K562 (cell line): ENCODE results near the gene CTCFL. TPM values are rescaled to one million over a fixed set of nuclear protein-coding genes. Genes with fewer than 3 reads are reported as not detected.

Experiments
- ATAC-seq: fragments of 200-7000 bp; cut with Tn5 transposase; 3 replicates; pipeline ENCODE4 v1.9.1; 2020; ENCODE audit warnings: moderate library complexity
- BruUV-seq: library from RNA; stranded (reverse); fragments of 400-500 nt; replicated peaks from 2 replicates; lab custom pipeline; 2021; lab: Mats Ljungman, UMichigan
- CTCF ChIA-PET: fragments of 300-600 bp; formaldehyde crosslinking; extraction: SDS; loops from one replicate; lab custom pipeline; 2021; ENCODE audit warnings: low intra/inter-chr PET ratio; lab: Yijun Ruan, JAX
- POLR2A ChIA-PET: fragments of 300-600, 350-650 bp; sonication (Branson Sonifier 250); formaldehyde crosslinking; extraction: SDS; loops from one replicate; lab custom pipeline; 2021; ENCODE audit warnings: antibody characterized with exemption, inconsistent platforms; lab: Yijun Ruan, JAX
- DNase-seq, 4 experiments: peaks; one replicate each; pipeline versions ENCODE4 v3.0.0 to v3.0.0-alpha.2; 2011 to 2018; ENCODE audit warnings: low spot score in 3 of 4, mixed read lengths in 3 of 4; ENCODE audit errors: extremely low read depth in 1 of 4
- FAIRE-seq: peaks from 2 replicates; lab custom pipeline; 2011; peaks lifted over from hg19 to GRCh38; lab: Jason Lieb, UNC
- H2AFZ ChIP-seq: 2 replicates; pipeline ENCODE4 v1.6.0; 2011; ENCODE audit warnings: low read depth, low read length, control low read depth, inconsistent platforms
- H3K27ac ChIP-seq: fragments of 200-600 bp; 3 replicates; pipeline ENCODE4 v1.8.0; 2011; ENCODE audit warnings: low read depth, mild to moderate bottlenecking, control low read depth, inconsistent platforms, low read length, moderate library complexity, mixed read lengths; ENCODE audit errors: extremely low read depth
- H3K27me3 ChIP-seq, 2 experiments: fragments of 300-600 bp in 1 of 2; 2 replicates in 1 of 2; 3 replicates in 1 of 2; pipeline versions ENCODE4 v1.6.0 to v1.8.0; 2011; ENCODE audit warnings: inconsistent platforms in 2 of 2, low read length in 2 of 2, mild to moderate bottlenecking in 1 of 2, mixed read lengths in 1 of 2, moderate library complexity in 1 of 2; ENCODE audit not compliant: control insufficient read depth in 2 of 2, insufficient read depth in 2 of 2
- H3K36me3 ChIP-seq: fragments of 300-600 bp; 3 replicates; pipeline ENCODE4 v1.8.0; 2011; ENCODE audit warnings: mild to moderate bottlenecking, low read length, inconsistent platforms; ENCODE audit not compliant: control insufficient read depth, insufficient read depth
- H3K4me1 ChIP-seq, 2 experiments: fragments of 200-600 bp in 1 of 2; replicated peaks in 1 of 2; 2 replicates in 1 of 2; 3 replicates in 1 of 2; pipeline versions ENCODE4 v1.5.1 to v1.8.0; 2011; ENCODE audit warnings: inconsistent platforms in 2 of 2, low read length in 2 of 2, mild to moderate bottlenecking in 1 of 2, mixed read lengths in 1 of 2, moderate library complexity in 1 of 2; ENCODE audit not compliant: control insufficient read depth in 2 of 2, insufficient read depth in 2 of 2
- H3K4me2 ChIP-seq: 2 replicates; pipeline ENCODE4 v1.6.1; 2011; ENCODE audit warnings: low read length, control low read depth, inconsistent platforms, mixed read lengths; ENCODE audit not compliant: insufficient read depth
- H3K4me3 ChIP-seq: fragments of 200-600 bp; sonication (generic), shearing (Covaris generic); 2 replicates; pipeline ENCODE4 v1.5.1; 2016; ENCODE audit warnings: control low read depth, inconsistent platforms
- H3K79me2 ChIP-seq: fragments of 200-600 bp; 3 replicates; pipeline ENCODE4 v1.8.0; 2011; ENCODE audit warnings: low read length, inconsistent platforms; ENCODE audit not compliant: control insufficient read depth, insufficient read depth
- H3K9ac ChIP-seq, 2 experiments: 2 replicates each; pipeline versions ENCODE4 v1.6.0 to v1.6.1; 2011; ENCODE audit warnings: low read depth in 2 of 2, low read length in 2 of 2, control low read depth in 1 of 2, inconsistent platforms in 1 of 2, mild to moderate bottlenecking in 1 of 2, mixed read lengths in 1 of 2; ENCODE audit not compliant: insufficient read depth in 1 of 2
- H3K9me1 ChIP-seq: one replicate; pipeline ENCODE4 v1.6.0; 2011; ENCODE audit warnings: inconsistent platforms, mild to moderate bottlenecking, low read length, moderate library complexity; ENCODE audit not compliant: control insufficient read depth, insufficient read depth
- H3K9me3 ChIP-seq: replicated peaks from 2 replicates; pipeline ENCODE4 v1.5.1; 2011; ENCODE audit warnings: low read depth, low read length, inconsistent platforms; ENCODE audit not compliant: control insufficient read depth, insufficient read depth
- H4K20me1 ChIP-seq: replicated peaks from 2 replicates; pipeline ENCODE4 v1.6.1; 2011; ENCODE audit warnings: low read length, inconsistent platforms, mixed read lengths; ENCODE audit not compliant: control insufficient read depth, insufficient read depth
- ARHGAP35 ChIP-seq: fragments of 450-650 bp; IDR thresholded peaks from 2 replicates; pipeline ENCODE4 v1.6.1; 2018; ENCODE audit not compliant: partially characterized antibody
- GATAD2A ChIP-seq: fragments of 450-650 bp; IDR thresholded peaks from 2 replicates; pipeline ENCODE4 v1.6.1; 2017
- HDAC8 ChIP-seq: fragments of 450-650 bp; IDR thresholded peaks from 2 replicates; pipeline ENCODE4 v1.6.1; 2016; ENCODE audit warnings: mild to moderate bottlenecking, missing genetic modification characterization, moderate library complexity, missing compliant biosample characterization
- NCOR1 ChIP-seq: fragments of 450-650 bp; IDR thresholded peaks from 2 replicates; pipeline ENCODE4 v1.6.1; 2016; ENCODE audit warnings: mild to moderate bottlenecking, moderate library complexity
- ZNF354B ChIP-seq: fragments of 250-450 bp; sonication (Bioruptor Pico); IDR thresholded peaks from 2 replicates; pipeline ENCODE4 v1.4.0; 2020
- WGBS: fragments of 100-300 bp; shearing (Covaris generic); methylation state at CpG from one replicate; pipeline ENCODE4 v1.1.6; 2016; ENCODE audit warnings: low coverage, mixed read lengths; ENCODE audit not compliant: insufficient coverage; ENCODE audit errors: missing lambda C conversion rate; 5-methylcytosine and 5-hydroxymethylcytosine counted together
- in situ Hi-C: fragments of 300-500 bp; cut with MboI; formaldehyde crosslinking; loops from 4 replicates; pipeline ENCODE4 v1.15.0; 2018; ENCODE audit warnings: inconsistent platforms, mixed read lengths
- intact Hi-C: fragments of 100-400 bp; cut with micrococcal nuclease; formaldehyde crosslinking; loops from 2 replicates; pipeline ENCODE4 v1.14.2; 2022
- polyA plus RNA-seq, 8 experiments: library from polyadenylated mRNA; depleted of rRNA in 4 of 8; stranded (reverse) in 5 of 8; unstranded in 3 of 8; fragments of >200 nt; fragmentation: Nextera tagmentation in 2 of 8; fragmentation: Illumina TruSeq in 1 of 8; extraction: Ambion mirVana in 2 of 8; extraction: Trizol in 1 of 8; gene quantifications; 2 replicates each; pipeline versions ENCODE4 v1.2.1 to v1.2.3, GENCODE V29; 2011 to 2014; ENCODE audit warnings: inconsistent platforms in 1 of 8, missing spikeins in 1 of 8
- total RNA-seq, 7 experiments: library from RNA; depleted of rRNA in 6 of 7; stranded (reverse); fragments of >200 nt in 6 of 7; fragmentation: Illumina TruSeq in 2 of 7; extraction: Trizol in 2 of 7; gene quantifications; 2 replicates each; pipeline versions ENCODE4 v1.2.1 to v1.2.3, GENCODE V29; 2011 to 2021; ENCODE audit warnings: low replicate concordance in 1 of 7
- TF ChIP-seq, protein P1 (sequence below): fragments of 200-600 bp; sonication (generic); IDR thresholded peaks from one replicate; pipeline ENCODE4 v1.6.1; 2012; ENCODE audit warnings: mild to moderate bottlenecking, low read depth, low read length, inconsistent platforms
- TF ChIP-seq, protein P2 (sequence below): fragments of 250-450 bp; sonication (Bioruptor Pico); IDR thresholded peaks from 2 replicates; pipeline ENCODE4 v1.9.0; 2021; ENCODE audit warnings: mild to moderate bottlenecking

CTCFL gene
- total and polyA plus RNA-seq, 9 of the 15 experiments (the other 6 are each of a cell fraction or from before 2014, with no cell fraction given), result 42.4 to 188 (median 111) TPM

DNA sequence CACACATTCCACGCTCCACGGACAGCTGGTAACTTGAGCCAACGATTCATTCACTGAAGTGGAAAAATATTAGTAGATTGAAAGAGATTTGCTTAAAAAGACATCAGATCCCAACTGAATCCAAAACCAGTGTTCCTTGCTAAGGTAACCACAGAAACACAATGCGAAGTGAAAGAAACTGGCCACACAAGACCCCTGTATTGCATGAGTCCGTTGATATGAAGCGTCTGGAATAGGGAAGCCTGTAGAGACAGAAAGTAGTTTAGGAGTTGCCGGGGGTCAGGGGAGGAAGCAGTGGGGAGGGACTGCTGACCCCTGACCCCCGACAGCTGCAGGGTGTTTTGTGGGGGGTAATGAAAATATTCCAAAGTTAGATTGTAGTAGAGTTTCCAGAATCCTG is 46.0 kb upstream of the CTCFL start:
- FAIRE-seq (no peak), ATAC-seq (no peak), DNase-seq (no peak)
- Histone ChIP-seq H4K20me1 (no peaks in the 10 kb centered on the region), H3K27me3 (peaks cover 8 to 18% of the 10 kb centered on the region in 2 experiments; a peak in 3 of 5 replicates), H3K9me3 (no peaks in the 10 kb centered on the region), H3K4me3 (no peak overlapping the region), H3K9me1 (no peaks in the 10 kb centered on the region), H3K79me2 (no peaks in the 10 kb centered on the region), H3K27ac (no peak overlapping the region), H2AFZ (no peak overlapping the region), H3K4me2 (no peak overlapping the region), H3K36me3 (no peaks in the 10 kb centered on the region), H3K4me1 (peaks cover 4 to 9% of the 10 kb centered on the region in 2 experiments; a peak in 3 of 5 replicates), H3K9ac (no peak overlapping the region)
- BruUV-seq, result no TSS peak
- intact Hi-C loops, result no loop called here
- in situ Hi-C loops, result no loop called here
- TF ChIP-seq NCOR1, result no peak
- no peak for TF ChIP-seq ZNF354B
- TF ChIP-seq, protein P1, sequence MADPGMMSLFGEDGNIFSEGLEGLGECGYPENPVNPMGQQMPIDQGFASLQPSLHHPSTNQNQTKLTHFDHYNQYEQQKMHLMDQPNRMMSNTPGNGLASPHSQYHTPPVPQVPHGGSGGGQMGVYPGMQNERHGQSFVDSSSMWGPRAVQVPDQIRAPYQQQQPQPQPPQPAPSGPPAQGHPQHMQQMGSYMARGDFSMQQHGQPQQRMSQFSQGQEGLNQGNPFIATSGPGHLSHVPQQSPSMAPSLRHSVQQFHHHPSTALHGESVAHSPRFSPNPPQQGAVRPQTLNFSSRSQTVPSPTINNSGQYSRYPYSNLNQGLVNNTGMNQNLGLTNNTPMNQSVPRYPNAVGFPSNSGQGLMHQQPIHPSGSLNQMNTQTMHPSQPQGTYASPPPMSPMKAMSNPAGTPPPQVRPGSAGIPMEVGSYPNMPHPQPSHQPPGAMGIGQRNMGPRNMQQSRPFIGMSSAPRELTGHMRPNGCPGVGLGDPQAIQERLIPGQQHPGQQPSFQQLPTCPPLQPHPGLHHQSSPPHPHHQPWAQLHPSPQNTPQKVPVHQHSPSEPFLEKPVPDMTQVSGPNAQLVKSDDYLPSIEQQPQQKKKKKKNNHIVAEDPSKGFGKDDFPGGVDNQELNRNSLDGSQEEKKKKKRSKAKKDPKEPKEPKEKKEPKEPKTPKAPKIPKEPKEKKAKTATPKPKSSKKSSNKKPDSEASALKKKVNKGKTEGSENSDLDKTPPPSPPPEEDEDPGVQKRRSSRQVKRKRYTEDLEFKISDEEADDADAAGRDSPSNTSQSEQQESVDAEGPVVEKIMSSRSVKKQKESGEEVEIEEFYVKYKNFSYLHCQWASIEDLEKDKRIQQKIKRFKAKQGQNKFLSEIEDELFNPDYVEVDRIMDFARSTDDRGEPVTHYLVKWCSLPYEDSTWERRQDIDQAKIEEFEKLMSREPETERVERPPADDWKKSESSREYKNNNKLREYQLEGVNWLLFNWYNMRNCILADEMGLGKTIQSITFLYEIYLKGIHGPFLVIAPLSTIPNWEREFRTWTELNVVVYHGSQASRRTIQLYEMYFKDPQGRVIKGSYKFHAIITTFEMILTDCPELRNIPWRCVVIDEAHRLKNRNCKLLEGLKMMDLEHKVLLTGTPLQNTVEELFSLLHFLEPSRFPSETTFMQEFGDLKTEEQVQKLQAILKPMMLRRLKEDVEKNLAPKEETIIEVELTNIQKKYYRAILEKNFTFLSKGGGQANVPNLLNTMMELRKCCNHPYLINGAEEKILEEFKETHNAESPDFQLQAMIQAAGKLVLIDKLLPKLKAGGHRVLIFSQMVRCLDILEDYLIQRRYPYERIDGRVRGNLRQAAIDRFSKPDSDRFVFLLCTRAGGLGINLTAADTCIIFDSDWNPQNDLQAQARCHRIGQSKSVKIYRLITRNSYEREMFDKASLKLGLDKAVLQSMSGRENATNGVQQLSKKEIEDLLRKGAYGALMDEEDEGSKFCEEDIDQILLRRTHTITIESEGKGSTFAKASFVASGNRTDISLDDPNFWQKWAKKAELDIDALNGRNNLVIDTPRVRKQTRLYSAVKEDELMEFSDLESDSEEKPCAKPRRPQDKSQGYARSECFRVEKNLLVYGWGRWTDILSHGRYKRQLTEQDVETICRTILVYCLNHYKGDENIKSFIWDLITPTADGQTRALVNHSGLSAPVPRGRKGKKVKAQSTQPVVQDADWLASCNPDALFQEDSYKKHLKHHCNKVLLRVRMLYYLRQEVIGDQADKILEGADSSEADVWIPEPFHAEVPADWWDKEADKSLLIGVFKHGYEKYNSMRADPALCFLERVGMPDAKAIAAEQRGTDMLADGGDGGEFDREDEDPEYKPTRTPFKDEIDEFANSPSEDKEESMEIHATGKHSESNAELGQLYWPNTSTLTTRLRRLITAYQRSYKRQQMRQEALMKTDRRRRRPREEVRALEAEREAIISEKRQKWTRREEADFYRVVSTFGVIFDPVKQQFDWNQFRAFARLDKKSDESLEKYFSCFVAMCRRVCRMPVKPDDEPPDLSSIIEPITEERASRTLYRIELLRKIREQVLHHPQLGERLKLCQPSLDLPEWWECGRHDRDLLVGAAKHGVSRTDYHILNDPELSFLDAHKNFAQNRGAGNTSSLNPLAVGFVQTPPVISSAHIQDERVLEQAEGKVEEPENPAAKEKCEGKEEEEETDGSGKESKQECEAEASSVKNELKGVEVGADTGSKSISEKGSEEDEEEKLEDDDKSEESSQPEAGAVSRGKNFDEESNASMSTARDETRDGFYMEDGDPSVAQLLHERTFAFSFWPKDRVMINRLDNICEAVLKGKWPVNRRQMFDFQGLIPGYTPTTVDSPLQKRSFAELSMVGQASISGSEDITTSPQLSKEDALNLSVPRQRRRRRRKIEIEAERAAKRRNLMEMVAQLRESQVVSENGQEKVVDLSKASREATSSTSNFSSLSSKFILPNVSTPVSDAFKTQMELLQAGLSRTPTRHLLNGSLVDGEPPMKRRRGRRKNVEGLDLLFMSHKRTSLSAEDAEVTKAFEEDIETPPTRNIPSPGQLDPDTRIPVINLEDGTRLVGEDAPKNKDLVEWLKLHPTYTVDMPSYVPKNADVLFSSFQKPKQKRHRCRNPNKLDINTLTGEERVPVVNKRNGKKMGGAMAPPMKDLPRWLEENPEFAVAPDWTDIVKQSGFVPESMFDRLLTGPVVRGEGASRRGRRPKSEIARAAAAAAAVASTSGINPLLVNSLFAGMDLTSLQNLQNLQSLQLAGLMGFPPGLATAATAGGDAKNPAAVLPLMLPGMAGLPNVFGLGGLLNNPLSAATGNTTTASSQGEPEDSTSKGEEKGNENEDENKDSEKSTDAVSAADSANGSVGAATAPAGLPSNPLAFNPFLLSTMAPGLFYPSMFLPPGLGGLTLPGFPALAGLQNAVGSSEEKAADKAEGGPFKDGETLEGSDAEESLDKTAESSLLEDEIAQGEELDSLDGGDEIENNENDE, result no peak
- TF ChIP-seq, protein P2, sequence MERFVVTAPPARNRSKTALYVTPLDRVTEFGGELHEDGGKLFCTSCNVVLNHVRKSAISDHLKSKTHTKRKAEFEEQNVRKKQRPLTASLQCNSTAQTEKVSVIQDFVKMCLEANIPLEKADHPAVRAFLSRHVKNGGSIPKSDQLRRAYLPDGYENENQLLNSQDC (CRISPR knock-in tag), result no peak
- TF ChIP-seq HDAC8 (tag), result no peak
- no peak for TF ChIP-seq GATAD2A
- TF ChIP-seq ARHGAP35, result no peak
- ChIA-PET POLR2A (interaction anchor here (0.8 to 1.6 kb wide), 2 partner anchors 10 kb away, joined by 3 to 8 read pairs; partner anchors contain the start of gene PCK1), CTCF (no interaction called here)
- 44% methylated on average over 8 of the region's 8 CpGs for WGBS
